G401 (cell line): Measurements from ENCODE around the gene PIEZO1. TPM values are rescaled to one million over a fixed set of nuclear protein-coding genes. Genes with fewer than 3 reads are reported as not detected.
A peak's percentile ranks its signal among the peaks of the same experiment; 100 is the strongest.
"Not testable (repeated sequence)": the region's sequence is repeated elsewhere in the genome, so short reads cannot be mapped to it uniquely, and the experiment has no call there.

Experiments used
- DNase-seq: peaks from one replicate; pipeline ENCODE4 v3.0.0-alpha.2; 2015; ENCODE audit warnings: low spot score
- in situ Hi-C: cut with HindIII; loops from 2 replicates; pipeline ENCODE4 v1.10.0; 2016; ENCODE audit warnings: low sequenced_read_pairs, mixed read lengths
- total RNA-seq: library from RNA; depleted of rRNA; stranded (reverse); fragments of >200 nt; shearing (Covaris generic); gene quantifications from 2 replicates; pipeline ENCODE4 v1.2.3, GENCODE V29; 2014

Gene PIEZO1
- total RNA-seq, 1 experiment from 2014 or later, result 75.6 TPM

GRCh38 chr16:88772871-88773811 lies 11.9 kb downstream of the PIEZO1 start:
- in situ Hi-C loops, result no loop called here
- DNase-seq, result peak; percentile 86

DNA sequence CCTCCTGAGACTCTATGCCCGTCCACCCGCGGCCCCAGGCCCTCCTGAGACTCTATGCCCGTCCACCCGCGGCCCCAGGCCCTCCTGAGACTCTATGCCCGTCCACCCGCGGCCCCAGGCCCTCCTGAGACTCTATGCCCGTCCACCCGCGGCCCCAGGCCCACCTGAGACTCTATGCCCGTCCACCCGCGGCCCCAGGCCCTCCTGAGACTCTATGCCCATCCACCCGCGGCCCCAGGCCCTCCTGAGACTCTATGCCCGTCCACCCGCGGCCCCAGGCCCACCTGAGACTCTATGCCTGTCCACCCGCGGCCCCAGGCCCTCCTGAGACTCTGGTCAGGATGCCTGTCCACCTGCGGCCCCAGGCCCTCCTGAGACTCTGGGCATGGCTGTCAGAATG lies 13.2 kb downstream of the PIEZO1 start:
- in situ Hi-C loops, DNase-seq: not testable (repeated sequence)

- DNase-seq, result no peak
- in situ Hi-C loops, result no loop called here
Observed at GRCh38 chr16:88771294-88771772, 13.7 kb downstream of the PIEZO1 start.

- in situ Hi-C loops, result no loop called here
- peak; percentile 35 for DNase-seq
Observed at GRCh38 chr16:88770461-88771293, 14.3 kb downstream of the PIEZO1 start.

DNA sequence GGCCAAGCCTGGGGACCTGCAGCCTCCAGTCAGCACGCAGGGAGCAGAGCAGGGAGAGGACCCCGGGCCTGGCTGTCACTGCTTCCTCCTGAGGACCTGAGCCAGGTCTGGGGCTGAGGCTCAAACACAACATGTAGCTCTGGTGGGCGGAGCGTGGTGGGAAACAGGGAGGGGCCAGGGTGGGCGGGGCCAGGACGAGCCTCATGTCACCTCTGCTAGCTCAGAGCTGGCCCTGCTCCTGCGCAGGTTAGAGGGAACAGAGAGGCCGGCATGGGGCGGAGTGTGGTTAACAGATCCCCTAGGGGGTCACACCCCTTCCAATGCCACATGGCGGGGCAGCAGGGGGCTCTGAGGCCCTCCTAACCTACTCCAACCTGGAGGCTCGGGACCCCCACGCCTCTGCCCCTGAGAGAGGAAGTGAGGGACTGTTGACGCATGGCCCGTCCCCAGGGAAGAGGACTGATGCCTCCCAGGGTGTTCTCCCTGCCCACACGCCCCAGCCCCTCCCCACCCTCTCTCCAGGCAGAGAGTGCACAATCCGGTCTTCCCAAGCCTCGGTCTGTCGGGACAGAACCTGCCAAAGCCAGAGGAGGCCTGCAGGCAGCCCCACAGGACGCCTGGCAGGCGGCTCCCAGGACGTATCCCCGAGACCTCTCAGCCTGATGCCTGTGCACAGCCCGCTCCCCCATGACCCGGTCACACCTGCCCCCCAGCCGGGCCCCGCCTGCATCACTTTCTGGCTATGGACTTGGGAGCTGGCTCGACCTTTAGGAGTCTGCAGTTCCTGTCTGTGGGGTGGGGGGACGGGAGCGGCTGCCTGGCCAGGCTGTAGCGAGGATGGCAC lies 15.2 kb downstream of the PIEZO1 start:
- DNase-seq, result peak; percentile 77

DNA sequence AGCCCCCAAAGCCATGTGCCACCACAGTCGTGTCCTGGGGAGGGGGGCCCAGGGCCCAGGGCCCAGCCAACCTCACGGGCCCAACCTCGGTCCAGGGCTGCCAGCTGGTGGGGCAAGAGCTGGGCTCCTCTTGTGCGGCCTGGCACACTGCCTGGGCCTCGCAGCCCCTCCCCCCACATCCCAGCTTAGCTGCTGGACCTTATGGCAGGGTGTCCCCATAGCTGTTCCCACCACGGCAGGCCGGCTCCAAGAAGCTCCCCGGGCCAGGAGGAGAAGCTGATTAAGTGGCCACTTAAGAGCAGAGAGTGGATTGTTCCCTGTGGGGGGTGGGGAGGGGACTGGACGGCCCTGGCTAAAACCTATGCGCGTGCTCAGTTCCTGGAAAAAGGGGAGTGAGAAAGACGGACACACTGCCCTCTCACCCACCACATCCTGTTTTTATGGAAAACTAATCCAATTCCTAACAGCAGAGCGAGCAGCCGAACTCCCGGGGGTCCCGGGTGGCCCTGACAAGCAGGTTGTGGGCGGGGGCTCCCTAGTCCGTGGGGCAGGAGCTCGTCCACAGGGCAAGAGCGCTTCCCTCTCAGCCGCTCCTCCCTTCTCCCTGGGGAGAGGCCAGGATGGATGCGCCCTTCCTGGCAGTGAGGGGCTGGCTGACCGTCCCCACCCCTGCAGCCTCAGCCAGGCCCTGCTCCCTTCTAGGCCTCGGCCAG lies 16.8 kb downstream of the PIEZO1 start:
- DNase-seq, result no peak
- in situ Hi-C loops, result no loop called here

More for the DNA sequence above, 15.2 kb downstream of the PIEZO1 start:
- in situ Hi-C loops, result no loop called here

DNA sequence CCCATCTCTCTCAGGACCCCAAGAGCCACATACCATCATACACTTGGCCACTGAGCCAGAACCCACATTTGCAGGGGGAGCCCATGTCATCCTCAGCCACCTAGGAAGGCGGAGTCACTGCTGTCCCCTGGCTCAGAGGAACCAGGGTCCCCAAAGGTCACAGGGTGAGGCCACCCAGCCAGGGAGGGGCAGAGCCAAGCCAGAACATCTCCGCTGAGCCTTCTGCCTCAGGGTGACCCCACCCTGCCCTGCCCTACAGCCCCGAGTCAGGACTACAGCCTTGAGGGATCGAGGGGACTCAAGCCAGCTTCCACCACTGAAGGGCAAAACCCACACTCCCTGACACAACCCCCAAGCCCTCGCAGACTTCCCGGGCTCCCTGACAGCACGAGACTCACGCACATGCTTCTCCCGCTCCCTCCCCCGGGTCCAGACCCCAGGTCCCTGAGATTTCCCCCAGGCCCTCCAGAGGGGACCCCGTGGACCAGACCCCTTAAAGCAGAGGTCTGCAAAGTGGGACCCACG lies 17.4 kb downstream of the PIEZO1 start:
- no peak for DNase-seq
- in situ Hi-C loops, result no loop called here

- in situ Hi-C loops, result no loop called here
Observed at GRCh38 chr16:88766975-88767374, 18.0 kb downstream of the PIEZO1 start.

GRCh38 chr16:88764913-88765349 lies 20.1 kb downstream of the PIEZO1 start:
- in situ Hi-C loops, result no loop called here
- no peak for DNase-seq

More at GRCh38 chr16:88766975-88767374, 18.0 kb downstream of the PIEZO1 start:
- DNase-seq, result no peak

DNA sequence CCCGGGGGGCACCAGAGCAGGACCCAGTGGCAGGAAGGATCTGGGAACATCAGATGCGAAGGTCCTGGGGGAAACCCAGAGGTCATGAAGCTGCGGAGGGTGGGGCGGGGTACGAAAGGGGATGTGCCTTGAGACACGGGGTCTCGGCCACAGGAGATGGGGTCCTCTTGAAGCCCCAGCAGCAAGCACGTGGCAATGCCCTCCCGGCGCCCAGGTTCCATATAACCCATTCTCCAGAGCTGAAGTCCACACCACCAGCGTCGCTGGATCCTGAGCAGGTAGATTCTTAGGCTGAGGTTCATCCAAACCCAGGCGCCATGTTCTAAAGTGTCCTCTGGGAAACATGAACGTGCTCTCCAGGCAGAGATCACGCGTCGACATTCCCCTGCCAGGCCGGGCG lies 20.9 kb downstream of the PIEZO1 start:
- DNase-seq, result no peak
- in situ Hi-C loops, result no loop called here

GRCh38 chr16:88763502-88764053 lies 21.4 kb downstream of the PIEZO1 start:
- peak; percentile 43 for DNase-seq

DNA sequence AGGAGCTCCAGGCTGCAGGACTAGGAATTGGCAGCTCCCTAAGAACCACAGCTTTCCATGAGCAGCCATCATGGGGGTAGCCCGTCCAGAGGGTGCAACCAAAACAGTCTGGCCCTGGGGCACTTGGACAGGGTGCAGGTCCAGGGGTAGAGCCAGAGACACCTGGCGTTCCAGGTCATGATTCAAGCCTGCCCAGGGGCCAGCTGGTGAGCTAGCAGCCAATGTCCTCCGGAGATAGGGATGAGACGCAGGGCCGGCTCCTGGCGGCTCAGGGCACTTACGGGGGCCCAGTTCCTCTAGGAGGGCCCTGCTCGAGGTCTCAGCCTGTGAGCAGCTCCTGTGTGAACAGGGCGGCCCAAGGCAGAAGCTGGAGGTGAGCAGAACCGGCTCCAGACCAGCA lies 22.1 kb downstream of the PIEZO1 start:
- in situ Hi-C loops, result no loop called here
- no peak for DNase-seq

More at GRCh38 chr16:88763502-88764053, 21.4 kb downstream of the PIEZO1 start:
- in situ Hi-C loops, result no loop called here

GRCh38 chr16:88762258-88762870 lies 22.7 kb downstream of the PIEZO1 start:
- no peak for DNase-seq
- in situ Hi-C loops, result no loop called here

GRCh38 chr16:88761830-88762229 lies 23.2 kb downstream of the PIEZO1 start:
- in situ Hi-C loops, result no loop called here
- DNase-seq, result no peak

- in situ Hi-C loops, result no loop called here
- no peak for DNase-seq
Observed at GRCh38 chr16:88761143-88761534, 23.9 kb downstream of the PIEZO1 start.

GRCh38 chr16:88760424-88761142 lies 24.4 kb downstream of the PIEZO1 start:
- DNase-seq, result no peak
- in situ Hi-C loops, result no loop called here

GRCh38 chr16:88759976-88760350 lies 25.1 kb downstream of the PIEZO1 start:
- in situ Hi-C loops, result loop anchor here (10.0 kb wide), 1 partner anchor 85 kb away; no protein-coding TSS in a partner anchor
- DNase-seq, result no peak
